GM10248 (cell line): ENCODE results near the gene CD2AP.

Experiments used
- CTCF ChIA-PET: fragments of 300-600 bp; sonication (Branson Sonifier 250); formaldehyde crosslinking; extraction: SDS; loops from one replicate; lab custom pipeline; 2021; ENCODE audit warnings: antibody characterized with exemption; lab: Yijun Ruan, JAX
- POLR2A ChIA-PET: fragments of 350-650 bp; sonication (Branson Sonifier 250); formaldehyde crosslinking; extraction: SDS; loops from one replicate; lab custom pipeline; 2020; ENCODE audit warnings: antibody characterized with exemption; lab: Yijun Ruan, JAX
- DNase-seq: peaks from one replicate; pipeline ENCODE4 v3.0.0; 2012; ENCODE audit errors: extremely low spot score
- CTCF ChIP-seq: IDR thresholded peaks from 2 replicates; pipeline ENCODE4 v1.5.1; 2012; ENCODE audit warnings: mild to moderate bottlenecking, low read depth; ENCODE audit errors: extremely low read depth, missing control alignments, control extremely low read depth

Gene CD2AP

GRCh38 chr6:47567586-47567985 is 90.0 kb downstream of the CD2AP start:
- TF ChIP-seq CTCF, result no peak
- no peak for DNase-seq
- POLR2A ChIA-PET, result no interaction called here
- CTCF ChIA-PET, result no interaction called here

DNA sequence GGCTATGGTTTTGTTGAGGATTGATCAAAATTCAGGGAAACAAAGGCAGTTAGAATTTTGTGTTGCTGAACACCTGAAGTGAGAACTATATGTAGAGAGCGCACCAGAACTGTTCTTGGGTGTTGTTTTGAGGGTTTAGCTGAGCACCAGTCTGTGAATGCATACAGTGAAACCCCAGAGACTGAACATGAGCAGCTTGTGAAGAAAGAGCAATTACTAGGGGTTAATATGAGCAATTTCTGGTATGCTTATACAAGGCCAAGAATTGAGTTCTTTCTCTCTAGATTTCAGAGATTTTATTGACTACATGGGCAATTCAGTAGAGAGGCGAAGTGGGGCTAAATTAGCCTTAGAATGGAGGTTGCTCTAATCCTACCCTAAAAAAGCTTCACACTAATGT is 93.9 kb downstream of the CD2AP start:
- CTCF ChIA-PET, result interaction anchor here (1.0 to 1.2 kb wide), 3 partner anchors 10 to 158 kb away, joined by 3 read pairs; no protein-coding TSS in a partner anchor
- no peak for TF ChIP-seq CTCF
- DNase-seq, result no peak
- POLR2A ChIA-PET, result no interaction called here

- ChIA-PET POLR2A (no interaction called here), CTCF (interaction anchor here (1.1 to 1.3 kb wide), 2 partner anchors 21 to 58 kb away, joined by 3 to 4 read pairs; no protein-coding TSS in a partner anchor)
- no peak for TF ChIP-seq CTCF
- no peak for DNase-seq
Observed at GRCh38 chr6:47573109-47573508, 95.5 kb downstream of the CD2AP start.

DNA sequence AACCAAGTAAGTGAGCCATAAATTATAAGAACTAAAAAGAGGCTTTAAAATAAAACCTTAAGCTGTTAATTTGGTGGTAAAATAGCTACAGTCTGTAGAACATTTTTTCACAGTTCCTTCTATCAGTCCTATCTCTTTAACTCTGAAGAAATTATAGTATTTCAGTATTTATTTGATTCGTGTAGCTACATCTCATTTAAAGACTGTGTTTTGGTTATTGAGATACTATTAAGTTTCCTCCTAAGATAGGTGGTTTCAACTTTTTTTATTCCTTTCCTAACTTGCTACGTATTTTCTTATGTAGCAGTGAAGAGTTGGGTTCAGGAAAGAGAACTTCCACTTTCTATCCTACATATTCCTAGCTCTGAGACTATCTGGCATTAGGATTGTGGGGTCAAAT is 97.2 kb downstream of the CD2AP start:
- POLR2A ChIA-PET, result no interaction called here
- no peak for DNase-seq
- TF ChIP-seq CTCF, result no peak
- CTCF ChIA-PET, result interaction anchor here (0.9 to 2.6 kb wide), 2 partner anchors 17 to 161 kb away, joined by 3 to 7 read pairs; no protein-coding TSS in a partner anchor

- POLR2A ChIA-PET, result no interaction called here
- TF ChIP-seq CTCF, result no peak
- CTCF ChIA-PET, result no interaction called here
- DNase-seq, result no peak
Observed at GRCh38 chr6:47579040-47579439, 101.5 kb downstream of the CD2AP start.

DNA sequence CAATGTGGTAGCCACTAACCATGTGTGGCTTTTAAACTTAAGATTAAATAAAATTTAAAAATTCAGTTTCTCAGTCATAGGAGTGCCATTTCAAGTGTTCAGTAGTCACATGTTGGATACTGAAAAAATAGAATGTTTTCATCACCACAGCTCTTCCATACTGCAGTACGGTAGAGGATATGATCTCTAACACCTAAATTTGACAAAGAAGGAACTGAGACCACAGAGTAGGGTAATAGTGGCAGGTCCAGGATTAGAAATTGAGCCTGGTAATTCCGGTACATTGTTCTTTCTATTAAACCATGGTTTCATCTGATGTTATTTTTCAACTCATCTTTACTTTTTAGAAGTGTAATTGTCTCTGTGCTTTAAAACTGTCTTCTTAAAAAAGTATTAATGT is 104.0 kb downstream of the CD2AP start:
- ChIA-PET CTCF (interaction anchor here (0.8 kb wide), 1 partner anchor 74 kb away, joined by 3 read pairs; no protein-coding TSS in a partner anchor), POLR2A (no interaction called here)
- peak; percentile 26 for DNase-seq
- no peak for TF ChIP-seq CTCF

DNA sequence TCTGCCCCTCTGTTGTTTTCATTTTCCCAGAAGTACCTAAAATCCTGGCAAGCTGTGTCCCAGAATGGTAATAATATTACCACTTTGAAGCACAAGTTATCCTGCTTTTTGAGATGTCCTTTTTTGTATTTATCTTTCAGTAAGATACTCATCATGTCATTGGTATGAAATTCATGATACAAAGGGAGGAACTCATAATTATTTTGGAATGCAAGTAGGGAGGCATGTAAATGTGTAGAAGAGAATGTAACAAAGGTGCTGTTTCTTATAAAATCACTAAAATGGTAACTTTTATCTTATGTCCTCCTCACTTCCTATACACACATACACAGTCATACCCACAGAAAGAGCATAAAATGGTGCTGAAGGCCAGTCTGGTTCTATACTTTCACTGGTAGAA is 109.9 kb downstream of the CD2AP start:
- DNase-seq, result no peak
- CTCF ChIA-PET, result interaction anchor here (1.9 kb wide), 1 partner anchor 173 kb away, joined by 5 read pairs; no protein-coding TSS in a partner anchor
- no peak for TF ChIP-seq CTCF
- POLR2A ChIA-PET, result no interaction called here
